Gastrocnemius medialis (tissue), 4 donors: ENCODE measurements around the gene VPS39. TPM values are rescaled to one million over a fixed set of nuclear protein-coding genes. Genes with fewer than 3 reads are reported as not detected.

ENCODE experiments used
- ATAC-seq, 2 donors: fragments of 150-250 bp; one replicate each; pipeline ENCODE4 v1.9.1; 2016
- DNase-seq, 2 donors: peaks; one replicate each; pipeline ENCODE4 v3.0.0-alpha.2; 2019
- H3K27ac ChIP-seq, 4 donors: fragments of 200-600 bp; sonication (generic); 1 replicate in 1 of 4; 2 replicates in 3 of 4; pipeline ENCODE4 v1.5.1; 2016 to 2018; ENCODE audit warnings: mild to moderate bottlenecking in 2 of 4, moderate library complexity in 1 of 4
- H3K27me3 ChIP-seq, 3 donors: fragments of 200-600 bp; sonication (generic) in 2 of 3; 1 replicate in 1 of 3; 2 replicates in 2 of 3; pipeline versions ENCODE4 v1.5.1 to v1.6.0; 2016 to 2019; ENCODE audit warnings: mild to moderate bottlenecking in 1 of 3, moderate library complexity in 1 of 3
- H3K36me3 ChIP-seq, 2 donors: fragments of 200-600 bp; sonication (generic) in 1 of 2; one replicate each; pipeline ENCODE4 v1.5.1; 2017 to 2018
- H3K4me1 ChIP-seq, 2 donors: fragments of 200-600 bp; sonication (generic) in 1 of 2; one replicate each; pipeline ENCODE4 v1.5.1; 2016 to 2017; ENCODE audit warnings: mild to moderate bottlenecking in 2 of 2
- H3K4me3 ChIP-seq, 4 donors: fragments of 200-600 bp; sonication (generic) in 3 of 4; 1 replicate in 1 of 4; 2 replicates in 3 of 4; pipeline ENCODE4 v1.5.1; 2016 to 2019; ENCODE audit warnings: mild to moderate bottlenecking in 2 of 4
- H3K9me3 ChIP-seq, 3 donors: fragments of 200-600 bp; sonication (generic) in 2 of 3; 1 replicate in 1 of 3; 2 replicates in 2 of 3; pipeline ENCODE4 v1.5.1; 2016 to 2019
- POLR2A ChIP-seq, 2 donors: fragments of 450-650 bp; IDR thresholded peaks; one replicate each; pipeline ENCODE4 v1.6.1; 2017; ENCODE audit warnings: antibody characterized with exemption in 2 of 2, mild to moderate bottlenecking in 2 of 2, moderate library complexity in 2 of 2
- in situ Hi-C, 4 donors: fragments of 200-750 bp; cut with MboI; loops; one replicate each; pipeline versions ENCODE4 v1.15.0 to v1.8.0; 2017; ENCODE audit warnings: low sequenced_read_pairs in 4 of 4
- intact Hi-C: fragments of 100-400 bp; cut with DNase I; formaldehyde crosslinking; loops from one replicate; pipeline ENCODE4 v1.15.1; 2023; ENCODE audit warnings: low total_unique reads
- total RNA-seq, 4 donors: library from RNA; depleted of rRNA; stranded (reverse); fragments of >200 nt; gene quantifications; one replicate each; pipeline versions ENCODE4 v1.1.0 to v1.2.3, GENCODE V29; 2016
- TF ChIP-seq, protein P1 (sequence below), 5 experiments: fragments of 450-650 bp in 3 of 5; fragments of 200-600 bp in 2 of 5; sonication (generic) in 2 of 5; IDR thresholded peaks in 4 of 5; conservative IDR thresholded peaks in 1 of 5; 1 replicate in 4 of 5; 2 replicates in 1 of 5; pipeline ENCODE4 v1.5.1; 2016 to 2019; ENCODE audit warnings: antibody characterized with exemption in 5 of 5, mild to moderate bottlenecking in 3 of 5, moderate library complexity in 3 of 5

VPS39 gene
- total RNA-seq, 4 donors from 2014 or later: 28.8 to 41.8 (median 35.2) TPM

DNA sequence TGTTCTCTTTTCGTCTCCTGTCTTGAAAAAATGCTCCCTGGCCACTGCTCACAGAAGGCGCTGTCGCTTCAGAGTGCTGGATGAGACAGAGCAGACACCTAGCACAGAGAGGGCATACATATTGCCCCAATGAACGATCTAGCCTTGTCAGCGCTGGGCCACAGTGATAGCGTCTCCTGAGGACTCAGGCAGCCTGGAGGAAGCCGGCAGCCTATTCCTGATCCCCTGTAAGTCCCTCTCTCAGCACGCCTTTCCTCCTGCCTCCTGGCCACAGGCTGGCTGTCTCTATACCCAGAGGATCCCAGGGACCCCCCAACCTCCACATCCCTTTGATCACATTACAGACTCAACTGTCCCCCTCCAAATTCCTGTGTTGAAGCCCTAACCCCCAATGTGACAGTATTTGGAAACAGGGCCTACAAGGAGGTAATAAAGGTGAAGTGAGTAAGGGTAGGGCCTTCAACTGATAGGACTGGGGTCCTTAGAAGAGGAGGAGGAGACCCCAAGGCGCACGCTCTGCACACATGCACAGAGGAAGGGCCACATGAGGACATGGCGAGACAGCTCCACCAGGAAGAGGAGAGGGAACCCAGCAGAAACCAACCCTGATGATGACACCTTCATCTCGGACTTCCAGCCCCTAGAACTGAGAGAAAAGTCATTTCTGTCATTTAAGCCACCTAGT, 59.2 kb downstream of the VPS39 start:
- Histone ChIP-seq H3K4me3 (no peak overlapping the region), H3K27ac (no peak overlapping the region), H3K9me3 (no peaks in the 10 kb centered on the region), H3K27me3 (no peaks in the 10 kb centered on the region), H3K36me3 (no peaks in the 10 kb centered on the region), H3K4me1 (peaks cover 19 to 24% of the 10 kb centered on the region in 2 donors)
- ATAC-seq (no peak), DNase-seq (no peak)
- intact Hi-C loops: no loop called here
- in situ Hi-C loops: no loop called here
- no peak for TF ChIP-seq POLR2A (IDR thresholded peaks at IDR 0.05)
- TF ChIP-seq, protein P1, sequence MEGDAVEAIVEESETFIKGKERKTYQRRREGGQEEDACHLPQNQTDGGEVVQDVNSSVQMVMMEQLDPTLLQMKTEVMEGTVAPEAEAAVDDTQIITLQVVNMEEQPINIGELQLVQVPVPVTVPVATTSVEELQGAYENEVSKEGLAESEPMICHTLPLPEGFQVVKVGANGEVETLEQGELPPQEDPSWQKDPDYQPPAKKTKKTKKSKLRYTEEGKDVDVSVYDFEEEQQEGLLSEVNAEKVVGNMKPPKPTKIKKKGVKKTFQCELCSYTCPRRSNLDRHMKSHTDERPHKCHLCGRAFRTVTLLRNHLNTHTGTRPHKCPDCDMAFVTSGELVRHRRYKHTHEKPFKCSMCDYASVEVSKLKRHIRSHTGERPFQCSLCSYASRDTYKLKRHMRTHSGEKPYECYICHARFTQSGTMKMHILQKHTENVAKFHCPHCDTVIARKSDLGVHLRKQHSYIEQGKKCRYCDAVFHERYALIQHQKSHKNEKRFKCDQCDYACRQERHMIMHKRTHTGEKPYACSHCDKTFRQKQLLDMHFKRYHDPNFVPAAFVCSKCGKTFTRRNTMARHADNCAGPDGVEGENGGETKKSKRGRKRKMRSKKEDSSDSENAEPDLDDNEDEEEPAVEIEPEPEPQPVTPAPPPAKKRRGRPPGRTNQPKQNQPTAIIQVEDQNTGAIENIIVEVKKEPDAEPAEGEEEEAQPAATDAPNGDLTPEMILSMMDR (IDR thresholded peaks at IDR 0.05 in 4 of 5, conservative IDR thresholded peaks at IDR 0.05 in 1 of 5): no peak

DNA sequence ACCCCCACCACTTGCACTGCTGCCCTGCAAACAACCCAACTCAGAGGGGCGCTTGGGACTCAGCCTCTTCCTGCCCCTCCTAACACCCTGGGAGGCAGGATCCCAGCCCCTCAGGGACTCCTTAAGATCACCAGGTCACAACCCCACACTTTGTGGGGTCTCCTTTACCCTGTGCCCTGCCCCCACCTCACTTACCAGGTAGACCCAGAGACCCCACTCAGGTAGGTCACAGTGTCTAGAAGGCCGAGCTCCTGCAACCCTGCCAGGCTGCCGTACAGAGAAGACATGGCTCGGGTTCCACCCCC, 60.7 kb downstream of the VPS39 start:
- no peak for TF ChIP-seq POLR2A (IDR thresholded peaks at IDR 0.05)
- TF ChIP-seq, protein P1 (IDR thresholded peaks at IDR 0.05 in 4 of 5, conservative IDR thresholded peaks at IDR 0.05 in 1 of 5): no peak
- Histone ChIP-seq H3K27ac (no peak overlapping the region), H3K4me3 (no peak overlapping the region), H3K27me3 (no peaks in the 10 kb centered on the region), H3K36me3 (no peaks in the 10 kb centered on the region), H3K4me1 (peaks cover 9 to 10% of the 10 kb centered on the region in 2 donors), H3K9me3 (no peaks in the 10 kb centered on the region)
- ATAC-seq (no peak), DNase-seq (no peak)
- intact Hi-C loops: no loop called here
- in situ Hi-C loops: no loop called here

DNA sequence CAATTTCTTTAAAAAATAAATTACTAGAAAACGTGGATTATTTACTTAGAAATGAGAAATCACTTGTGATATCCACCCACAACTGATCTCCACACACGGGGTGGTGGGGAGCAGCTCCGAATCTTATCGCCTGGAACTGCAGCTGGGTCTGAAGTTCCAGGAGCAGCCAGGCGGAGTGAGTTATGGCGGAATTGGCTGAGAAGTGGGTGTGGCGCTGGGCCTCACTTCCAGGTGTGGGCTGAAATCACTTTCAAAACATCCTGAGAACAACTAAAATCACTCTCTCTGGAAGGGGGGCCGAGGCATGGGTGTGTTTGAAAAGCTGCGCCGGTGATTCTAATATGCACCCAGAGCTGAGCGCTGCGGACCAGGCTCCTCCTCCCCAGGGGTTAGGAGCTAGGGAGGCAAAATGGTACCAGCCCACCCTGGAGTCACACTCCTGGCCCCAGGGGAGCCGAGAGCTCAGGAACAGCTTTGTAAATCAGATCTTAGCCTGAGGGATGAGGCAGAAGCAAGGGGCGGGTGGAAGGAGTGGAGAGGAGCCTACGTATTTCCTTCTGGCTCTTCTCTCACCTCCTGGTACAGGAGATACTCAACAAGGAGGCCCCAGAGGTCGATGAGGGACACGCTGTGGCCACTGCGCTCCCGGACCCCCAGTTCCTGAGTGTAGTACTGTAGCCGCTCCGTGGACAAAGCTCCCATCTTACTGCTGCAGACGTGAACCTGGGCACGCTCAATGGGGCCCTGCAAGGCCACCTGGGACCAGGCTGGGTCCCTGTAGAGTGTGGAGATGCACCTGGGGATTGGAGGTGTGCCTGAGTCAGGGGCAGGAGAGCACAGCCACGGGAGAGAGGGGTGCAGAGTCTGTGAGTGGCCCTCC, 61.3 kb downstream of the VPS39 start:
- no peak overlapping the region for H3K27ac ChIP-seq
- no peak for DNase-seq
- peaks cover 5 to 7% of the 10 kb centered on the region in 2 donors for H3K4me1 ChIP-seq
- in situ Hi-C loops (no loop called here), intact Hi-C loops (no loop called here)
- H3K36me3 ChIP-seq: no peaks in the 10 kb centered on the region
- no peaks in the 10 kb centered on the region for H3K27me3 ChIP-seq
- H3K4me3 ChIP-seq: no peak overlapping the region
- no peaks in the 10 kb centered on the region for H3K9me3 ChIP-seq
- TF ChIP-seq, protein P1 (IDR thresholded peaks at IDR 0.05 in 4 of 5, conservative IDR thresholded peaks at IDR 0.05 in 1 of 5): no peak
- no peak for TF ChIP-seq POLR2A (IDR thresholded peaks at IDR 0.05)
- ATAC-seq: no peak

DNA sequence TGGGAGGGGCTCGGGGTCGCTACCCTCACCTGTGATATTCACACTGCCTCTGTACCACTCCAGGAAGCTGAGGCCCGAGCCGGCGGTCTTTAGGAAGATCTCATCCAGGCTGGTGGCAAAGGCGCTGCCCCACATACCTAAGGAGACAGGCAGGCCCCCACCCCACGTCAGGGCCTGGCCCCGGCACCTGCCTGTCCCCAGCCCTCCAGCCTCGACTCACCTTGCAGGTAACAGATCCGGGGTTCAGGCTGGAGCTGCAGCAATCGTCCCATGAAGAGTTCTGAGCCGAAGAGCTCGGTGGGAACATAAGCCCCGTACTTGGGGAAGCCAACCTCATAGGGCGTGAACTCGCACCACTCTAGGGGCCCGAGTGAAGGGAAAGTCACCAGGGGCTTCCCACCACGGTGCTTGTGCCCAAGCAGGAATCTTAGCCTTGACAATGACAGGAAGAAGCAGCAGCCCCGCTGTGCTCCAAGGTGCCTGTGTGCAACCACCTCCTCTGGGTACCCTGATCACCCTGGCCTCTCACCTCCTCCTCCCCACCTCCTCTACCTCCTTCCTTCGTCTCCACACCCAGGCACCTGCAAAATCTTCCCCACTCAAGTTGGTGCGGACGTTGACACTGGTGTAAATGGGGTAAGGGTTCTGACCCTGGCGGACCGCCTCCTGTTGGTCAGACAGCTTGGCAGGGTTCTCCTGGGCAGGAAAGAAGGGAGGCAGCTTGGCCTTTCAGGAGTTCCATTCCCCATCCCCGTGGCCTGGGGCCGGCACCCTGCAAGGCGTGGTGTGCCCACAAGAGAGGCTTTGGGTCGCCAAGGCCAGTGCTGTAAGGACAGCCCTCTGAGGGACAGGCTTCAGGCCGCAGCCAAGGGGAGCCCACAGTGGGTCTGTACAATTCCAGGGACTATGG, 62.3 kb downstream of the VPS39 start:
- H3K27me3 ChIP-seq: no peaks in the 10 kb centered on the region
- no peaks in the 10 kb centered on the region for H3K36me3 ChIP-seq
- intact Hi-C loops (no loop called here), in situ Hi-C loops (no loop called here)
- DNase-seq: no peak
- no peak for ATAC-seq
- no peak overlapping the region for H3K27ac ChIP-seq
- no peaks in the 10 kb centered on the region for H3K9me3 ChIP-seq
- H3K4me3 ChIP-seq: no peak overlapping the region
- no peaks in the 10 kb centered on the region for H3K4me1 ChIP-seq
- no peak for TF ChIP-seq POLR2A (IDR thresholded peaks at IDR 0.05)
- TF ChIP-seq, protein P1 (IDR thresholded peaks at IDR 0.05 in 4 of 5, conservative IDR thresholded peaks at IDR 0.05 in 1 of 5): no peak
